Dedifferentiated amniotic fluid mesenchymal stem cell (primary cell): ENCODE measurements around the gene CADM2.

Experiments used
- DNase-seq: peaks from one replicate; pipeline ENCODE4 v3.0.0-alpha.2; 2016; ENCODE audit errors: extremely low spot score

CADM2 gene

GRCh38 chr3:85571835-85572234, 613.0 kb downstream of the CADM2 start:
- no peak for DNase-seq

GRCh38 chr3:85572426-85572825, 613.6 kb downstream of the CADM2 start:
- DNase-seq: no peak

- DNase-seq: no peak
Observed at GRCh38 chr3:85572978-85573377, 614.2 kb downstream of the CADM2 start.

GRCh38 chr3:85574006-85574705, 615.4 kb downstream of the CADM2 start:
- DNase-seq: no peak

GRCh38 chr3:85576091-85576690, 617.4 kb downstream of the CADM2 start:
- peak; percentile 24 for DNase-seq

GRCh38 chr3:85576697-85577200, 618.0 kb downstream of the CADM2 start:
- DNase-seq: no peak

GRCh38 chr3:85584779-85585356, 626.1 kb downstream of the CADM2 start:
- DNase-seq: no peak

- DNase-seq: no peak
Observed at GRCh38 chr3:85586018-85586417, 627.2 kb downstream of the CADM2 start.

GRCh38 chr3:85589145-85589544, 630.4 kb downstream of the CADM2 start:
- DNase-seq: no peak

- DNase-seq: no peak
Observed at GRCh38 chr3:85591451-85591850, 632.7 kb downstream of the CADM2 start.

GRCh38 chr3:85592256-85592655, 633.5 kb downstream of the CADM2 start:
- no peak for DNase-seq

- DNase-seq: no peak
Observed at GRCh38 chr3:85594676-85595075, 635.9 kb downstream of the CADM2 start.

GRCh38 chr3:85603378-85603777, 644.6 kb downstream of the CADM2 start:
- DNase-seq: no peak

GRCh38 chr3:85604641-85605040, 645.9 kb downstream of the CADM2 start:
- DNase-seq: no peak

- no peak for DNase-seq
Observed at GRCh38 chr3:85605066-85605465, 646.3 kb downstream of the CADM2 start.

- no peak for DNase-seq
Observed at GRCh38 chr3:85626662-85627061, 667.9 kb downstream of the CADM2 start.

- DNase-seq: no peak
Observed at GRCh38 chr3:85627932-85628331, 669.1 kb downstream of the CADM2 start.

- DNase-seq: no peak
Observed at GRCh38 chr3:85631070-85631469, 672.3 kb downstream of the CADM2 start.

- DNase-seq: no peak
Observed at GRCh38 chr3:85632921-85633320, 674.1 kb downstream of the CADM2 start.

GRCh38 chr3:85652360-85652759, 693.6 kb downstream of the CADM2 start:
- DNase-seq: no peak

GRCh38 chr3:85660451-85660850, 701.7 kb downstream of the CADM2 start:
- no peak for DNase-seq

- DNase-seq: no peak
Observed at GRCh38 chr3:85662462-85662861, 703.7 kb downstream of the CADM2 start.

- no peak for DNase-seq
Observed at GRCh38 chr3:85667744-85668143, 709.0 kb downstream of the CADM2 start.
